ENCODE data around the gene AMBN.

- TF ChIP-seq, protein P1, sequence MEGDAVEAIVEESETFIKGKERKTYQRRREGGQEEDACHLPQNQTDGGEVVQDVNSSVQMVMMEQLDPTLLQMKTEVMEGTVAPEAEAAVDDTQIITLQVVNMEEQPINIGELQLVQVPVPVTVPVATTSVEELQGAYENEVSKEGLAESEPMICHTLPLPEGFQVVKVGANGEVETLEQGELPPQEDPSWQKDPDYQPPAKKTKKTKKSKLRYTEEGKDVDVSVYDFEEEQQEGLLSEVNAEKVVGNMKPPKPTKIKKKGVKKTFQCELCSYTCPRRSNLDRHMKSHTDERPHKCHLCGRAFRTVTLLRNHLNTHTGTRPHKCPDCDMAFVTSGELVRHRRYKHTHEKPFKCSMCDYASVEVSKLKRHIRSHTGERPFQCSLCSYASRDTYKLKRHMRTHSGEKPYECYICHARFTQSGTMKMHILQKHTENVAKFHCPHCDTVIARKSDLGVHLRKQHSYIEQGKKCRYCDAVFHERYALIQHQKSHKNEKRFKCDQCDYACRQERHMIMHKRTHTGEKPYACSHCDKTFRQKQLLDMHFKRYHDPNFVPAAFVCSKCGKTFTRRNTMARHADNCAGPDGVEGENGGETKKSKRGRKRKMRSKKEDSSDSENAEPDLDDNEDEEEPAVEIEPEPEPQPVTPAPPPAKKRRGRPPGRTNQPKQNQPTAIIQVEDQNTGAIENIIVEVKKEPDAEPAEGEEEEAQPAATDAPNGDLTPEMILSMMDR (IDR thresholded peaks at IDR 0.05): no peak
- no peak for TF ChIP-seq POLR2A (IDR thresholded peaks at IDR 0.05)
These were observed 62.6 kb downstream of the AMBN start for GRCh38 chr4:70654605-70655011.
